H9 (cell line): ENCODE measurements around the gene ATG7. TPM values are rescaled to one million over a fixed set of nuclear protein-coding genes. Genes with fewer than 3 reads are reported as not detected.
A peak's percentile ranks its signal among the peaks of the same experiment; 100 is the strongest.

Experiments used
- DNase-seq: peaks from one replicate; pipeline ENCODE4 v3.0.0-alpha.2; 2017
- H2AFZ ChIP-seq: one replicate; pipeline ENCODE4 v1.6.1; 2013; ENCODE audit warnings: mild to moderate bottlenecking, low read length, control low read depth, moderate library complexity
- H2AK5ac ChIP-seq: 2 replicates; pipeline ENCODE4 v1.6.1; 2013; ENCODE audit warnings: low read length, control low read depth, mixed read lengths; ENCODE audit not compliant: insufficient read length
- H2BK120ac ChIP-seq: one replicate; pipeline ENCODE4 v1.6.1; 2013; ENCODE audit warnings: low read depth, mild to moderate bottlenecking, low read length, control low read depth, inconsistent platforms; ENCODE audit not compliant: poor library complexity, severe bottlenecking
- H2BK12ac ChIP-seq: 2 replicates; pipeline ENCODE4 v1.6.1; 2013; ENCODE audit warnings: low read length, control low read depth, mixed read lengths, low read depth; ENCODE audit not compliant: insufficient read length
- H2BK15ac ChIP-seq: 2 replicates; pipeline ENCODE4 v1.6.1; 2013; ENCODE audit warnings: low read depth, low read length, control low read depth
- H2BK20ac ChIP-seq: one replicate; pipeline ENCODE4 v1.6.1; 2013; ENCODE audit warnings: low read depth, mild to moderate bottlenecking, low read length, control low read depth, inconsistent platforms; ENCODE audit not compliant: poor library complexity, severe bottlenecking
- H2BK5ac ChIP-seq: 2 replicates; pipeline ENCODE4 v1.6.1; 2013; ENCODE audit warnings: low read length, control low read depth, mixed read lengths; ENCODE audit not compliant: insufficient read length
- H3K14ac ChIP-seq: 2 replicates; pipeline ENCODE4 v1.6.1; 2013; ENCODE audit warnings: low read length, control low read depth; ENCODE audit not compliant: insufficient read depth
- H3K18ac ChIP-seq: 2 replicates; pipeline ENCODE4 v1.6.1; 2013; ENCODE audit warnings: low read depth, mild to moderate bottlenecking, mixed read lengths, low read length, control low read depth; ENCODE audit not compliant: insufficient read length
- H3K23ac ChIP-seq: 2 replicates; pipeline ENCODE4 v1.6.1; 2013; ENCODE audit warnings: low read length, control low read depth, mixed read lengths, low read depth; ENCODE audit not compliant: insufficient read length
- H3K23me2 ChIP-seq: 2 replicates; pipeline ENCODE4 v1.6.1; 2013; ENCODE audit warnings: low read depth, mild to moderate bottlenecking, mixed read lengths, low read length, control low read depth; ENCODE audit not compliant: insufficient read length, poor library complexity, severe bottlenecking
- H3K27ac ChIP-seq: 2 replicates; pipeline ENCODE4 v1.5.1; 2013; ENCODE audit warnings: low read length, control low read depth, mixed read lengths, low read depth; ENCODE audit not compliant: insufficient read length
- H3K27me3 ChIP-seq: 2 replicates; pipeline ENCODE4 v1.6.1; 2013; ENCODE audit warnings: low read length, control low read depth, inconsistent platforms; ENCODE audit not compliant: insufficient read depth
- H3K4ac ChIP-seq: 2 replicates; pipeline ENCODE4 v1.6.1; 2013; ENCODE audit warnings: low read depth, mild to moderate bottlenecking, control low read depth, inconsistent platforms, low read length, moderate library complexity
- H3K4me1 ChIP-seq: 2 replicates; pipeline ENCODE4 v1.6.1; 2013; ENCODE audit warnings: low read length, control low read depth, inconsistent platforms; ENCODE audit not compliant: insufficient read depth
- H3K4me2 ChIP-seq: 2 replicates; pipeline ENCODE4 v1.6.1; 2013; ENCODE audit warnings: low read length, control low read depth, mixed read lengths; ENCODE audit not compliant: insufficient read length, insufficient read depth
- H3K56ac ChIP-seq: 2 replicates; pipeline ENCODE4 v1.6.1; 2013; ENCODE audit warnings: low read depth, mild to moderate bottlenecking, mixed read lengths, low read length, control low read depth; ENCODE audit not compliant: insufficient read length
- H3K79me1 ChIP-seq: 2 replicates; pipeline ENCODE4 v1.6.1; 2013; ENCODE audit warnings: low read depth, mild to moderate bottlenecking, moderate library complexity, low read length, control low read depth, inconsistent platforms; ENCODE audit not compliant: insufficient read depth, poor library complexity, severe bottlenecking
- H3K79me2 ChIP-seq: 2 replicates; pipeline ENCODE4 v1.6.1; 2013; ENCODE audit warnings: low read length, control low read depth, inconsistent platforms; ENCODE audit not compliant: insufficient read depth
- H3K9ac ChIP-seq: 2 replicates; pipeline ENCODE4 v1.6.1; 2013; ENCODE audit warnings: low read length, control low read depth, mixed read lengths; ENCODE audit not compliant: insufficient read length; ENCODE audit errors: extremely low read depth
- H3K9me3 ChIP-seq: one replicate; pipeline ENCODE4 v1.6.1; 2013; ENCODE audit warnings: low read depth, low read length, inconsistent platforms; ENCODE audit not compliant: control insufficient read depth
- H3T11ph ChIP-seq: one replicate; pipeline ENCODE4 v1.6.1; 2013; ENCODE audit warnings: mild to moderate bottlenecking, low read length, control low read depth, inconsistent platforms
- H4K20me1 ChIP-seq: one replicate; pipeline ENCODE4 v1.6.1; 2013; ENCODE audit not compliant: control insufficient read depth, insufficient read length, insufficient read depth
- H4K5ac ChIP-seq: 2 replicates; pipeline ENCODE4 v1.6.1; 2013; ENCODE audit warnings: low read depth, mild to moderate bottlenecking, mixed read lengths, low read length, control low read depth; ENCODE audit not compliant: insufficient read length
- H4K8ac ChIP-seq: replicated peaks from 2 replicates; pipeline ENCODE4 v1.6.1; 2013; ENCODE audit warnings: low read length, control low read depth, mixed read lengths, low read depth; ENCODE audit not compliant: insufficient read length
- H4K91ac ChIP-seq: 2 replicates; pipeline ENCODE4 v1.6.1; 2013; ENCODE audit warnings: low read depth, mild to moderate bottlenecking, moderate library complexity, mixed read lengths, low read length, control low read depth; ENCODE audit not compliant: insufficient read length
- H3K27ac Mint-ChIP-seq, 3 experiments: 2 replicates in 2 of 3; 3 replicates in 1 of 3; pipeline ENCODE4 v1.8.0; 2020 to 2021; ENCODE audit warnings: mixed read lengths in 3 of 3, mild to moderate bottlenecking in 1 of 3, moderate library complexity in 1 of 3
- H3K27me3 Mint-ChIP-seq: 2 replicates; pipeline ENCODE4 v1.8.0; 2021; ENCODE audit warnings: low read depth, mild to moderate bottlenecking, moderate library complexity, mixed read lengths
- H3K36me3 Mint-ChIP-seq, 3 experiments: 2 replicates in 2 of 3; 3 replicates in 1 of 3; pipeline ENCODE4 v1.8.0; 2020 to 2021; ENCODE audit warnings: low read depth in 3 of 3, mixed read lengths in 3 of 3; ENCODE audit not compliant: insufficient read depth in 1 of 3
- H3K4me1 Mint-ChIP-seq, 2 experiments: 2 replicates each; pipeline ENCODE4 v1.8.0; 2020; ENCODE audit warnings: mixed read lengths in 2 of 2
- H3K4me3 Mint-ChIP-seq, 2 experiments: 2 replicates in 1 of 2; 3 replicates in 1 of 2; pipeline ENCODE4 v1.8.0; 2020 to 2021; ENCODE audit warnings: mild to moderate bottlenecking in 2 of 2, mixed read lengths in 2 of 2, moderate library complexity in 1 of 2
- H3K9me3 Mint-ChIP-seq, 2 experiments: 2 replicates in 1 of 2; 3 replicates in 1 of 2; pipeline ENCODE4 v1.8.0; 2020; ENCODE audit warnings: mild to moderate bottlenecking in 2 of 2, mixed read lengths in 2 of 2, moderate library complexity in 1 of 2
- CTCF ChIP-seq: fragments of 200-600 bp; sonication (generic); conservative IDR thresholded peaks from 3 replicates; pipeline ENCODE4 v1.8.0; 2021; ENCODE audit warnings: antibody characterized with exemption, mild to moderate bottlenecking
- whole genome bisulfite sequencing: extraction: QIAGEN DNeasy Blood & Tissue Kit; methylation state at CpG from one replicate; pipeline ENCODE4 v1.1.7; 2013; ENCODE audit warnings: missing lambda C conversion rate, low lambda C conversion rate, mixed read lengths; ENCODE audit not compliant: insufficient read length; ENCODE audit errors: extremely low coverage; 5-methylcytosine and 5-hydroxymethylcytosine counted together
- total RNA-seq: library from RNA; stranded (reverse); gene quantifications from 2 replicates; pipeline ENCODE4 v1.2.1, GENCODE V29; 2021

ATG7 gene
- total RNA-seq, 1 experiment from 2014 or later = 17.9 TPM

GRCh38 chr3:11588338-11588737 is 316.1 kb downstream of the ATG7 start:
- Histone ChIP-seq H4K91ac (no peak overlapping the region), H3K79me2 (peaks cover 22% of the 10 kb centered on the region; the same call in 1 of the 2 replicates), H3K79me1 (peaks cover 12% of the 10 kb centered on the region), H3K4ac (no peak overlapping the region), H2BK20ac (no peak overlapping the region), H3K4me2 (no peak overlapping the region), H3T11ph (no peak overlapping the region), H2AFZ (no peak overlapping the region), H3K23ac (no peak overlapping the region), H3K9me3 (no peaks in the 10 kb centered on the region), H2BK15ac (no peak overlapping the region), H3K18ac (no peak overlapping the region), H2AK5ac (no peak overlapping the region), H3K56ac (no peak overlapping the region), H3K27ac (no peak overlapping the region), H4K5ac (no peak overlapping the region), H2BK120ac (no peak overlapping the region), H3K4me1 (peaks cover 21% of the 10 kb centered on the region), H3K27me3 (no peaks in the 10 kb centered on the region), H3K9ac (no peak overlapping the region), H2BK12ac (no peak overlapping the region), H3K14ac (no peak overlapping the region; the same call in 1 of the 2 replicates), H4K8ac (no peak overlapping the region), H4K20me1 (no peaks in the 10 kb centered on the region), H2BK5ac (no peak overlapping the region), H3K23me2 (no peaks in the 10 kb centered on the region)
- Mint-ChIP-seq H3K9me3 (no peaks in the 10 kb centered on the region; a peak in 1 of 5 replicates), H3K4me3 (no peak overlapping the region), H3K36me3 (peaks cover 0 to 5% (median 5%) of the 10 kb centered on the region in 3 experiments; a peak in 4 of 7 replicates), H3K27ac (peak overlapping the region in 1 of 3 experiments; percentile 76; a peak in 1 of 7 replicates), H3K27me3 (no peaks in the 10 kb centered on the region), H3K4me1 (peaks cover 68 to 74% of the 10 kb centered on the region in 2 experiments)
- WGBS = no CpG with 5 or more reads among the region's 5 CpGs
- TF ChIP-seq CTCF = no peak
- DNase-seq = no peak
